ENCODE measurements around the gene EPHB2.

DNA sequence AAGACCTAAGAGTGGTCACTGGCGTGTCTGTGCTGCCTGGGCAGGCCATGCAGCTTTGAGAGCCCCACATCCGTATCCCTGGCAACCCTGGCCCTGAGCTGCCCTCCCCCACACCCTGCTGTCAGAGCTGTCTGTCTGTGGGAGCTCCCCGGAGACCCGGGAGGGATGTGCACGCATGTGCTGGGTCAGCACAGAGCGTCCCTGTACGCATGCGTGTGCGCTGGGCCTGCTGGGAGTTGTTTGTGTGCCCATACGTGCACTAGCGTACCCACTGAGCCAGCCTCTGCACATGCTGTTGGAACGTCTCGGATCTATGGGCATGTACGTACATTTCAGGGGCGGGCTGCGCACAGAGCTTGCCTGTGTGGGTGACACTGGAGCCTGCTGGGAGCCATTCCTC lies 89.3 kb downstream of the EPHB2 start:
- TF ChIP-seq TAF1 (IDR thresholded peaks at IDR 0.05; ENCODE audit: low read depth) (no peak), CTCF (IDR thresholded peaks at IDR 0.05; ENCODE audit: poor library complexity, severe bottlenecking) (no peak)
